Bronchial epithelial cell (primary cell): Measurements from ENCODE around the gene TOGARAM1. TPM values are rescaled to one million over a fixed set of nuclear protein-coding genes. Genes with fewer than 3 reads are reported as not detected.

Source experiments
- DNase-seq: peaks from one replicate; pipeline ENCODE4 v3.0.0-alpha.2; 2010; ENCODE audit warnings: low read depth
- FAIRE-seq: peaks from 2 replicates; lab custom pipeline; 2011; peaks lifted over from hg19 to GRCh38; lab: Jason Lieb, UNC
- H3K27me3 ChIP-seq: 2 replicates; pipeline ENCODE4 v1.5.1; 2011; ENCODE audit warnings: low read length; ENCODE audit not compliant: control insufficient read depth, insufficient read depth
- H3K36me3 ChIP-seq: 2 replicates; pipeline ENCODE4 v1.5.1; 2011; ENCODE audit warnings: low read length; ENCODE audit not compliant: control insufficient read depth, insufficient read depth
- H3K4me3 ChIP-seq: 2 replicates; pipeline ENCODE4 v1.5.1; 2011; ENCODE audit warnings: mild to moderate bottlenecking, low read depth, low read length, control low read depth
- total RNA-seq: library from RNA; depleted of rRNA; stranded (reverse); fragments of >200 nt; gene quantifications from 2 replicates; pipeline ENCODE4 v1.2.1, GENCODE V29; 2014
- TF ChIP-seq, protein P1 (sequence below): IDR thresholded peaks from 2 replicates; pipeline ENCODE4 v1.5.1; 2011; ENCODE audit warnings: mild to moderate bottlenecking, moderate library complexity, low read length, control low read depth, inconsistent platforms; ENCODE audit not compliant: insufficient read depth, severe bottlenecking

Gene TOGARAM1
- total RNA-seq, 1 donor from 2014 or later = 9.0 TPM

DNA sequence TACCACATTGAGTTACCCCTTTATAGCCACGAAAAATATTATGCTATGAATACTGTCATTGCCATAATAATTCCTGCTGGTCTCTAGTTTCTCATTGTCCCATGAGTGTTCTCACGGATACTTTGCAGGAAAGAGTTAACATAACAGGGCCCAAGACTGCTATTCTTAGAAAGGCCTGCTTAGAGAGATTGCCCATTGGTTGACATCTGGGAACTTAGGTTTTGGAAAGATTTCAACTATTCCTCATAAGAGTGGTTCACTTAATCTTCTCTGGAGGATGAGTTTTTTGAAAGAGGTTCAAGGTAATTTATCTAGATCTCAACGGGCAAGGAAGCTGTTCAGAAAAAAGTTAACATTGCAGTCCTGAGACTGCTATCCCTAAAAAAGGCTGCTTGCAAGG lies 103.5 kb downstream of the TOGARAM1 start:
- no peak overlapping the region for H3K4me3 ChIP-seq
- no peaks in the 10 kb centered on the region for H3K36me3 ChIP-seq
- H3K27me3 ChIP-seq = no peaks in the 10 kb centered on the region
- DNase-seq (no peak), FAIRE-seq (peak; percentile 32)
- TF ChIP-seq, protein P1, sequence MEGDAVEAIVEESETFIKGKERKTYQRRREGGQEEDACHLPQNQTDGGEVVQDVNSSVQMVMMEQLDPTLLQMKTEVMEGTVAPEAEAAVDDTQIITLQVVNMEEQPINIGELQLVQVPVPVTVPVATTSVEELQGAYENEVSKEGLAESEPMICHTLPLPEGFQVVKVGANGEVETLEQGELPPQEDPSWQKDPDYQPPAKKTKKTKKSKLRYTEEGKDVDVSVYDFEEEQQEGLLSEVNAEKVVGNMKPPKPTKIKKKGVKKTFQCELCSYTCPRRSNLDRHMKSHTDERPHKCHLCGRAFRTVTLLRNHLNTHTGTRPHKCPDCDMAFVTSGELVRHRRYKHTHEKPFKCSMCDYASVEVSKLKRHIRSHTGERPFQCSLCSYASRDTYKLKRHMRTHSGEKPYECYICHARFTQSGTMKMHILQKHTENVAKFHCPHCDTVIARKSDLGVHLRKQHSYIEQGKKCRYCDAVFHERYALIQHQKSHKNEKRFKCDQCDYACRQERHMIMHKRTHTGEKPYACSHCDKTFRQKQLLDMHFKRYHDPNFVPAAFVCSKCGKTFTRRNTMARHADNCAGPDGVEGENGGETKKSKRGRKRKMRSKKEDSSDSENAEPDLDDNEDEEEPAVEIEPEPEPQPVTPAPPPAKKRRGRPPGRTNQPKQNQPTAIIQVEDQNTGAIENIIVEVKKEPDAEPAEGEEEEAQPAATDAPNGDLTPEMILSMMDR = no peak

DNA sequence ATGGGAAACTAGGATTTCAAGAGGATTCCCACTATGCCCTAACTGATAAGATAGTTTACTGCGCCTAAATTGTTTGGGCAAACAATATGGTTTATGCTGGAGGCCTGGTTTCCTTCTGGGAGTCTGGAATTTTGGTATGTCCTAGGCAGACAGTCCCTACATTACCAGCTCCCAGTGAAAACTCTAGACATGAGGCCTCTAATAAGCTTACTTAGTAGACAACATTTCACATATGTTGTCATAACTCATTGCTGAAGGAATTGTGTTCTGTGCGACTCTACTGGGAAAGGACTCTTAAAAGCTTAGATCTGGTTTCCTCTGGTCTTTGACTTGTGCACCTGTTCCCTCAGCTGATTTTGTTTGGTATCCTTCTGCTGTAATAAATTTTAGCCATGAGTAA lies 104.0 kb downstream of the TOGARAM1 start:
- Histone ChIP-seq H3K36me3 (no peaks in the 10 kb centered on the region), H3K27me3 (no peaks in the 10 kb centered on the region), H3K4me3 (no peak overlapping the region)
- FAIRE-seq (no peak), DNase-seq (no peak)
- TF ChIP-seq, protein P1 = no peak

GRCh38 chr14:45066667-45067066 lies 104.7 kb downstream of the TOGARAM1 start:
- no peaks in the 10 kb centered on the region for H3K27me3 ChIP-seq
- no peak overlapping the region for H3K4me3 ChIP-seq
- no peaks in the 10 kb centered on the region for H3K36me3 ChIP-seq
- FAIRE-seq (no peak), DNase-seq (no peak)
- TF ChIP-seq, protein P1 = no peak

GRCh38 chr14:45068396-45068795 lies 106.4 kb downstream of the TOGARAM1 start:
- Histone ChIP-seq H3K4me3 (no peak overlapping the region), H3K36me3 (no peaks in the 10 kb centered on the region), H3K27me3 (no peaks in the 10 kb centered on the region)
- DNase-seq (no peak), FAIRE-seq (no peak)
- TF ChIP-seq, protein P1 = no peak

DNA sequence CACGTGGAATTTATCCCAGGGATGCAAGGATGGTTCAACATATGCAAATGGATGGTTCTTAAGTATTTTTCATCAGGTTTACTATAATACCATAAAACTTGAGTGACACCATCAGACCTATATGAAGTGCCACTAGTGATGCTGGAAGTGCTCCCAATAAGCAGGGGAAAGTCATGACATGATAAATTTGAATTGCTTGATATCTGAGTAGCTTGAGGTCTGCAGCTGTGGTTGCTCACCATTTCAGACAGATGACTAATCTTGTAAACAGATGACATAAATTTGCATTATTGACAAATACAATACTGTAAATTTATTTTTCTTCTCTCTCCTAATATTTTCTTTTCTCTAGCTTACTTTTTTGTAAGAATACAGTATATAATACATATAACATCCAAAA lies 108.2 kb downstream of the TOGARAM1 start:
- Histone ChIP-seq H3K27me3 (no peaks in the 10 kb centered on the region), H3K4me3 (no peak overlapping the region), H3K36me3 (no peaks in the 10 kb centered on the region)
- DNase-seq (peak; percentile 36), FAIRE-seq (no peak)
- TF ChIP-seq, protein P1 = no peak

GRCh38 chr14:45072126-45072525 lies 110.1 kb downstream of the TOGARAM1 start:
- no peak for DNase-seq
- Histone ChIP-seq H3K36me3 (no peaks in the 10 kb centered on the region), H3K4me3 (no peak overlapping the region), H3K27me3 (no peaks in the 10 kb centered on the region)
- TF ChIP-seq, protein P1 = no peak
- FAIRE-seq = no peak
